Brain microvascular endothelial cell (primary cell): ENCODE results near the gene NT5C1A.

Source experiments
- DNase-seq: peaks from one replicate; pipeline ENCODE4 v3.0.0-alpha.2; 2020
- H3K27ac ChIP-seq: fragments of 250-450 bp; sonication (Bioruptor Pico); 2 replicates; pipeline ENCODE4 v1.5.1; 2020; ENCODE audit warnings: mild to moderate bottlenecking, moderate library complexity
- H3K27me3 ChIP-seq: fragments of 250-450 bp; sonication (Bioruptor Pico); replicated peaks from 2 replicates; pipeline ENCODE4 v1.5.1; 2020; ENCODE audit warnings: mild to moderate bottlenecking
- H3K36me3 ChIP-seq: fragments of 250-450 bp; sonication (Bioruptor Pico); replicated peaks from 2 replicates; pipeline ENCODE4 v1.5.1; 2020; ENCODE audit warnings: mild to moderate bottlenecking
- H3K4me3 ChIP-seq: 2 replicates; pipeline ENCODE4 v1.5.1; 2011; ENCODE audit warnings: low read depth, mild to moderate bottlenecking, control low read depth, low read length, moderate library complexity
- in situ Hi-C: cut with HindIII; loops from 2 replicates; pipeline ENCODE4 v1.10.0; 2017; ENCODE audit warnings: low sequenced_read_pairs, low pct_ligation_motif_present
- TF ChIP-seq, protein P1 (sequence below): IDR thresholded peaks from 2 replicates; pipeline ENCODE4 v1.5.1; 2011; ENCODE audit warnings: low read depth, mild to moderate bottlenecking, moderate library complexity, low read length, control low read depth, inconsistent platforms; ENCODE audit errors: missing control alignments

The NT5C1A gene

GRCh38 chr1:39626646-39627045 lies 45.3 kb downstream of the NT5C1A start:
- Histone ChIP-seq H3K36me3 (no peaks in the 10 kb centered on the region), H3K27me3 (no peaks in the 10 kb centered on the region), H3K27ac (no peak overlapping the region), H3K4me3 (no peak overlapping the region)
- no peak for DNase-seq
- in situ Hi-C loops, result no loop called here
- TF ChIP-seq, protein P1, sequence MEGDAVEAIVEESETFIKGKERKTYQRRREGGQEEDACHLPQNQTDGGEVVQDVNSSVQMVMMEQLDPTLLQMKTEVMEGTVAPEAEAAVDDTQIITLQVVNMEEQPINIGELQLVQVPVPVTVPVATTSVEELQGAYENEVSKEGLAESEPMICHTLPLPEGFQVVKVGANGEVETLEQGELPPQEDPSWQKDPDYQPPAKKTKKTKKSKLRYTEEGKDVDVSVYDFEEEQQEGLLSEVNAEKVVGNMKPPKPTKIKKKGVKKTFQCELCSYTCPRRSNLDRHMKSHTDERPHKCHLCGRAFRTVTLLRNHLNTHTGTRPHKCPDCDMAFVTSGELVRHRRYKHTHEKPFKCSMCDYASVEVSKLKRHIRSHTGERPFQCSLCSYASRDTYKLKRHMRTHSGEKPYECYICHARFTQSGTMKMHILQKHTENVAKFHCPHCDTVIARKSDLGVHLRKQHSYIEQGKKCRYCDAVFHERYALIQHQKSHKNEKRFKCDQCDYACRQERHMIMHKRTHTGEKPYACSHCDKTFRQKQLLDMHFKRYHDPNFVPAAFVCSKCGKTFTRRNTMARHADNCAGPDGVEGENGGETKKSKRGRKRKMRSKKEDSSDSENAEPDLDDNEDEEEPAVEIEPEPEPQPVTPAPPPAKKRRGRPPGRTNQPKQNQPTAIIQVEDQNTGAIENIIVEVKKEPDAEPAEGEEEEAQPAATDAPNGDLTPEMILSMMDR, result no peak

DNA sequence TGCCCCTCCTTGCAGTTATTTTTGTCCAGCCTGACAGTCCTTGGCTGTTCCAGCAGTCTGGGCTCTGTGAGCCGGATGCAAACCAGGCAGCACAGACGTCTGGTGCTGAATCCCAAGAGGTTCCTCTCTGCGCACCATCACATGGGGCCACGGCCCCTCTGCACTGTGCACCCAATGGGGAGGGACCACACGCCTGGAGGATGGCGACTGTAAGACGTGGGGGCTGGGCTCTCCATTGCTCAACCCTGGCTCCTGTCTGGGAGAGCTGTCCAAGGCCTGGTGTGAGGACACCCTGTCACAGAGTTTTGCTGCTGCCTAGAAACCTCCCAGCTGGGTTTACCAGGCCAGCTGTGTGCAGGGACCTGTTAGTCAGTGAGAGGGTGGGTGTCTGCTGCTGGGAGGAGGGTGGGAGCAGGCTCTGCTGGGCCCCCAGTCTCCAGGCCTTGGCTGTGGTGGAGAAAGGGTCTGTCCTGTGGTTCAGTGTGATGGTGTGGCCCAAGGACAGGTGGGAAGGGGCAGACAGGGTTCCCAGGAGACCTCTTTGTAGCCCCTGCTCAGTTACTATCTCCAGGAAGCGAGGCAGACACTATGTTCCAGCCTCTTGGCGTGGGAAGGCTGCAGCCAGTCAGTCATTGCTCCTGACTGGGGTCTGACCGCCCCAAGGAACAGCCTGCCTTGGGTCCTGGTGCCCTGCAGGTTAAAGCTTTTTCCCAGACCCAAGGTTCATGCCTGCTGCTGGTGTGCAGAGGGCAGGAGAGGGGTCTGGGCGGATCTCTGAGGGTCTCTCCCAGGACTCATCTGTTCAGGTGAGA lies 46.2 kb downstream of the NT5C1A start:
- TF ChIP-seq, protein P1, result no peak
- in situ Hi-C loops, result no loop called here
- Histone ChIP-seq H3K4me3 (no peak overlapping the region), H3K27me3 (no peaks in the 10 kb centered on the region), H3K27ac (peak overlapping the region; percentile 28), H3K36me3 (no peaks in the 10 kb centered on the region)
- peak; percentile 76 for DNase-seq

GRCh38 chr1:39625009-39625408 lies 46.9 kb downstream of the NT5C1A start:
- H3K4me3 ChIP-seq, result no peak overlapping the region
- TF ChIP-seq, protein P1, result no peak
- H3K27me3 ChIP-seq, result no peaks in the 10 kb centered on the region
- in situ Hi-C loops, result no loop called here
- DNase-seq, result no peak
- H3K27ac ChIP-seq, result no peak overlapping the region
- H3K36me3 ChIP-seq, result no peaks in the 10 kb centered on the region

DNA sequence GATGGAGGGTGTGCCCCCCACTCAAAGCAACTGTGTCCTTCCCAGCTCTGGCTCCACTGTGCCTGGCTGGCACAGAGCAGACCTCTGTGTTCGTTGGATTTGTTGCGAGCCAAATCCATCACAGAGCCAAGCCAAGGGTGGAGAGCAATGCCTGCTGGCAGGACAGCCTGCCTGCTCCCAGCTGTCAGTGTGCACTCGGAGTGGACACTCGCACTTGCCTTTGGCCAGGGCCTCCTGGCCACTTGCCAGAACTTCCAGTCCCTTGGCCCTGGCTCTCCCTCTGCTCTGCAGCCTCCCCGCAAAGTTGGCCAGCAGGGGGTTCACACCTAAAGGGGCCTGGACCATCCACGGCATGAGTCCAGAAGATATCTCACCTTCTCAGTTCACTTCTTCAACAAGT lies 48.9 kb downstream of the NT5C1A start:
- H3K27ac ChIP-seq, result no peak overlapping the region
- in situ Hi-C loops, result no loop called here
- H3K27me3 ChIP-seq, result no peaks in the 10 kb centered on the region
- H3K4me3 ChIP-seq, result no peak overlapping the region
- no peaks in the 10 kb centered on the region for H3K36me3 ChIP-seq
- TF ChIP-seq, protein P1, result no peak
- DNase-seq, result no peak

- Histone ChIP-seq H3K4me3 (no peak overlapping the region), H3K36me3 (no peaks in the 10 kb centered on the region), H3K27me3 (no peaks in the 10 kb centered on the region), H3K27ac (no peak overlapping the region)
- TF ChIP-seq, protein P1, result no peak
- DNase-seq, result no peak
- in situ Hi-C loops, result no loop called here
These were observed 49.5 kb downstream of the NT5C1A start for GRCh38 chr1:39622427-39622826.
